ENCODE results near the gene IL1RN.

- TF ChIP-seq CTCF (IDR thresholded peaks at IDR 0.05) (no peak), RFX5 (IDR thresholded peaks at IDR 0.05; ENCODE audit: low read length) (no peak), EZH2phosphoT487 (IDR thresholded peaks at IDR 0.05; ENCODE audit: borderline replicate concordance, low read depth) (no peak), MAX (IDR thresholded peaks at IDR 0.05; ENCODE audit: low read depth) (no peak), TCF12 (IDR thresholded peaks at IDR 0.05) (no peak), FOXM1 (IDR thresholded peaks at IDR 0.05; ENCODE audit: low read depth) (no peak), TAF1 (IDR thresholded peaks at IDR 0.05; ENCODE audit: borderline replicate concordance, low read depth, low read length) (no peak)
Measured at GRCh38 chr2:113183264-113183663, 55.9 kb downstream of the IL1RN start.

All from SK-N-SH (cell line).